AG04449 (cell line): ENCODE measurements around the gene POLR3H.

Experiments used
- CTCF ChIA-PET: fragments of 350-600 bp; formaldehyde crosslinking; extraction: SDS; loops from one replicate; lab custom pipeline; 2021; ENCODE audit warnings: antibody characterized with exemption; lab: Yijun Ruan, JAX
- POLR2A ChIA-PET: fragments of 400-600, 350-600 bp; formaldehyde crosslinking; extraction: SDS; loops from one replicate; lab custom pipeline; 2020; ENCODE audit warnings: antibody characterized with exemption, inconsistent platforms; lab: Yijun Ruan, JAX
- DNase-seq: peaks from one replicate; pipeline ENCODE4 v3.0.0-alpha.2; 2010; ENCODE audit warnings: low read depth, low spot score
- H3K4me3 ChIP-seq: 2 replicates; pipeline ENCODE4 v1.5.1; 2011; ENCODE audit warnings: low read depth, mild to moderate bottlenecking, control low read depth, low read length
- TF ChIP-seq, protein P1 (sequence below): IDR thresholded peaks from one replicate; pipeline ENCODE4 v1.5.1; 2011; ENCODE audit warnings: mild to moderate bottlenecking, moderate library complexity, low read length, control low read depth, inconsistent platforms; ENCODE audit not compliant: insufficient read depth; ENCODE audit errors: missing control alignments

Gene POLR3H

DNA sequence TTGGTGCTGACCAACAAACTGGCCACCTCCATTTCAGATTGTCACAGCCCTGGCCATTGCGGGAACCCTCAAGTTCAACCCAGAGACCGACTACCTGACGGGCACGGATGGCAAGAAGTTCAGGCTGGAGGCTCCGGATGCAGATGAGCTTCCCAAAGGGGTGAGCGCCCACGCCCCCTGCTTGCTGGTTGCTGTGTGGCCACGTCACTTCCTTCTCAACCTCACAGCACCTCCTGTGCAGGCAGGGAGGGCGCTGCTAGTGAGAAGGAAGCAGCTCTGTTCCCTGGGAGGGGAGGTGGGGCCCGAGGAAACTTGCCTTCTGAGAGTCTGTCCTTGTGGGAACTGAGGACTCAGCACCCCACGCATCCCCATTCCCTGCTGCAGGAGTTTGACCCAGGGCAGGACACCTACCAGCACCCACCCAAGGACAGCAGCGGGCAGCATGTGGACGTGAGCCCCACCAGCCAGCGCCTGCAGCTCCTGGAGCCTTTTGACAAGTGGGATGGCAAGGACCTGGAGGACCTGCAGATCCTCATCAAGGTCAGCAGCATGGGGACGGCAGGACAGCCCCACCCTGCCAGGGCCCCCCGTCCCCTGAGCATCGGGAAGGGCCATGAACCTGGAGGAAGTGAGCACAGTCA is 19.3 kb downstream of the POLR3H start:
- TF ChIP-seq, protein P1, sequence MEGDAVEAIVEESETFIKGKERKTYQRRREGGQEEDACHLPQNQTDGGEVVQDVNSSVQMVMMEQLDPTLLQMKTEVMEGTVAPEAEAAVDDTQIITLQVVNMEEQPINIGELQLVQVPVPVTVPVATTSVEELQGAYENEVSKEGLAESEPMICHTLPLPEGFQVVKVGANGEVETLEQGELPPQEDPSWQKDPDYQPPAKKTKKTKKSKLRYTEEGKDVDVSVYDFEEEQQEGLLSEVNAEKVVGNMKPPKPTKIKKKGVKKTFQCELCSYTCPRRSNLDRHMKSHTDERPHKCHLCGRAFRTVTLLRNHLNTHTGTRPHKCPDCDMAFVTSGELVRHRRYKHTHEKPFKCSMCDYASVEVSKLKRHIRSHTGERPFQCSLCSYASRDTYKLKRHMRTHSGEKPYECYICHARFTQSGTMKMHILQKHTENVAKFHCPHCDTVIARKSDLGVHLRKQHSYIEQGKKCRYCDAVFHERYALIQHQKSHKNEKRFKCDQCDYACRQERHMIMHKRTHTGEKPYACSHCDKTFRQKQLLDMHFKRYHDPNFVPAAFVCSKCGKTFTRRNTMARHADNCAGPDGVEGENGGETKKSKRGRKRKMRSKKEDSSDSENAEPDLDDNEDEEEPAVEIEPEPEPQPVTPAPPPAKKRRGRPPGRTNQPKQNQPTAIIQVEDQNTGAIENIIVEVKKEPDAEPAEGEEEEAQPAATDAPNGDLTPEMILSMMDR: no peak
- ChIA-PET CTCF (interaction anchor here (0.9 to 5.2 kb wide), 6 partner anchors 8 to 72 kb away, joined by 3 to 74 read pairs (median 24); no protein-coding TSS in a partner anchor), POLR2A (interaction anchor here (1.0 kb wide), 1 partner anchor 123 kb away, joined by 3 read pairs; no protein-coding TSS in a partner anchor)
- no peak overlapping the region for H3K4me3 ChIP-seq
- DNase-seq: no peak

DNA sequence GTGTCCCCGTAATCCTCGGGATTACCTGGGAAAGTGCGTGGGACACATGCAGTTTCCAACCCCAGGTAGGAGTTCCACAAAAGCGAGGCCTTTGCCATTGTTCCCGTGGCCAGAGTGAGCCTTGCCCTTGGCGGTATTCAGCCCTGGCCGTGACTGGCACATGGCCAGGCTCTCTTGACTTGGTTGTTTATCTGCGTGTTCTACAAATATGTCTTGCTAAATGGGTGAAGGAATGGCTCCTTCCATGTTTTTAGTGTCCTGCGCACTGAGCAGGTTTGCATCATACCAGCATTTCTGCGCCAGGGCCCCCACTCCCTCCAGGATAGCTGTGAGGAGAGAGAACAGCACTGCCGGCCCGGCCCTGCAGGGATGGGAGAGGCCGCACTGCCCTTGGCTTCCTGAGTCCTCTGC is 20.0 kb downstream of the POLR3H start:
- TF ChIP-seq, protein P1: no peak
- POLR2A ChIA-PET: interaction anchor here (1.0 kb wide), 1 partner anchor 122 kb away, joined by 3 read pairs; no protein-coding TSS in a partner anchor
- DNase-seq: no peak
- no peak overlapping the region for H3K4me3 ChIP-seq
- CTCF ChIA-PET: interaction anchor here (0.9 to 5.2 kb wide), 5 partner anchors 8 to 73 kb away, joined by 3 to 74 read pairs (median 27); no protein-coding TSS in a partner anchor

DNA sequence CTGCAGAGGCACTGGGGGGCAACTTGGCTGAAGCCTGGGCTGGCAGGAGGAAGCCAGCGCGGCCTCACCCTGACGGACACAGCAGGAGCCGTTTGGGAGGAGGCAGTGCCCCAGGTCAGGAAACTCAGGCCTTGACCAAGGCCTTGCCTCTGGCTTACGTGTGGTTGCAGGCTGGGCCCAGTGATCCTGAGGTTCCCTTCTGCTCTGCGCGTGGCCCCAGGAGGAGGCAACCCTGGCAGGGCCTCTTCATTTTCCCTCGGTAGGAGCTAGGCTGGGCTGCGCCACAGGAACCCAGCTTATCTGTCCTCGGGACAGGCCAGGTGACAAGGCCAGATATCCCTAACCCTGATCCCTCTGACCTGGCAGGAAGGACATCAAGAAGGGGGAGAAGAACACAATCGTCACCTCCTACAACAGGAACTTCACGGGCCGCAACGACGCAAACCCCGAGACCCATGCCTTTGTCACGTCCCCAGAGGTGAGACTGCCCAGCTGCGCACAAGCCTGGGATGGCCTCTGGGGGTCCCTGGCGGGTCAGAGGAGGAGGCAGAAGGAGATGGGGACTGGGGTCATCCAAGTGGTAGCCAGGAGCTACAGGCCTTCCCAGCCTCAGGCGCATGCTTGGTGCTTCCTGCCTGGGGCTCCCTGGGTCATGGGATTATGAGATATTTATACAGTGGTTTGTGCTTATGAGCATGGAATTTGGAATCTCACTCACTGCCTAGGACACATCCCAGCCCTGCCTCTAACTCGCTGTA is 20.6 kb downstream of the POLR3H start:
- DNase-seq: no peak
- ChIA-PET CTCF (interaction anchor here (1.0 to 5.2 kb wide), 5 partner anchors 9 to 73 kb away, joined by 3 to 41 read pairs (median 21); no protein-coding TSS in a partner anchor), POLR2A (interaction anchor here (0.6 to 1.4 kb wide), 2 partner anchors 12 to 120 kb away, joined by 3 read pairs; no protein-coding TSS in a partner anchor)
- TF ChIP-seq, protein P1: no peak
- H3K4me3 ChIP-seq: no peak overlapping the region

DNA sequence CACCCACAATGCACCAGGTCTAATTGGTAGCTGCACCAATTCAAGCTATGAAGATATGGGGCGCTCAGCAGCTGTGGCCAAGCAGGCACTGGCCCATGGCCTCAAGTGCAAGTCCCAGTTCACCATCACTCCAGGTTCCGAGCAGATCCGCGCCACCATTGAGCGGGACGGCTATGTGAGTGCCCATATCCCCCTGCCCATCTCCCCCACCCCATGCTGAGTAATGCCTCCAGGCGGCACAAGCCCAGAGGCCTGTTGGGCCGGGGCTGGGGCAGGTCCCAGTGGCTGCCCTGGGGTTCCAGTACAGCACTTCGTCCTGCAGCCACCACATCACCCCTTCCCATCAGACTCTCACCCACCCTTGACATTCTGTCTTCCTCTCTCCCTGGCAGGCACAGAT is 21.5 kb downstream of the POLR3H start:
- no peak overlapping the region for H3K4me3 ChIP-seq
- POLR2A ChIA-PET: interaction anchor here (1.4 kb wide), 1 partner anchor 119 kb away, joined by 3 read pairs; no protein-coding TSS in a partner anchor
- CTCF ChIA-PET: interaction anchor here (1.1 to 2.8 kb wide), 2 partner anchors 10 to 14 kb away, joined by 3 to 21 read pairs; no protein-coding TSS in a partner anchor
- no peak for DNase-seq
- TF ChIP-seq, protein P1: no peak

DNA sequence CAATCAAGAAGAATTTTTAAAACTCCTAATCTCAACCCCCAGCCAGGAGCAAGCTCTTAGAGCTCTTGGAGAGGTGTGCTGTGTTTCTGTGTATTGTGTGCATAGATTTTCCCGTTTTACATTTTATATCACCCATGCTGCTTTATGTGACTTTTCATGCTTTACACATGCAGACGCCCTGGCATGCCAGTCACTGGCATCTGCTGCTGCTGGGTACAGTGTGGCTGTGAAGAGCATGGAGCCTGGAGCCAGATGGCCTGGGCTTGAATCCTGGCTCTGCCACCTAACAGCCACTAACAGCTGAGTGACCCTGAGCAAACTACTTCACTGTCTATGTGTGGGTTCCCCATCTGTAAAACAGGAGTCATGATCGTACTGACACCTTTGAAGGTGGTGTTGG is 23.1 kb downstream of the POLR3H start:
- no peak for DNase-seq
- TF ChIP-seq, protein P1: no peak
- no peak overlapping the region for H3K4me3 ChIP-seq
- ChIA-PET CTCF (interaction anchor here (0.9 to 1.4 kb wide), 2 partner anchors 9 to 12 kb away, joined by 3 to 4 read pairs; no protein-coding TSS in a partner anchor), POLR2A (interaction anchor here (0.5 kb wide), 1 partner anchor 29 kb away, joined by 3 read pairs; no protein-coding TSS in a partner anchor)
